ENCODE data around the gene BRINP1.

- TF ChIP-seq, protein P1, sequence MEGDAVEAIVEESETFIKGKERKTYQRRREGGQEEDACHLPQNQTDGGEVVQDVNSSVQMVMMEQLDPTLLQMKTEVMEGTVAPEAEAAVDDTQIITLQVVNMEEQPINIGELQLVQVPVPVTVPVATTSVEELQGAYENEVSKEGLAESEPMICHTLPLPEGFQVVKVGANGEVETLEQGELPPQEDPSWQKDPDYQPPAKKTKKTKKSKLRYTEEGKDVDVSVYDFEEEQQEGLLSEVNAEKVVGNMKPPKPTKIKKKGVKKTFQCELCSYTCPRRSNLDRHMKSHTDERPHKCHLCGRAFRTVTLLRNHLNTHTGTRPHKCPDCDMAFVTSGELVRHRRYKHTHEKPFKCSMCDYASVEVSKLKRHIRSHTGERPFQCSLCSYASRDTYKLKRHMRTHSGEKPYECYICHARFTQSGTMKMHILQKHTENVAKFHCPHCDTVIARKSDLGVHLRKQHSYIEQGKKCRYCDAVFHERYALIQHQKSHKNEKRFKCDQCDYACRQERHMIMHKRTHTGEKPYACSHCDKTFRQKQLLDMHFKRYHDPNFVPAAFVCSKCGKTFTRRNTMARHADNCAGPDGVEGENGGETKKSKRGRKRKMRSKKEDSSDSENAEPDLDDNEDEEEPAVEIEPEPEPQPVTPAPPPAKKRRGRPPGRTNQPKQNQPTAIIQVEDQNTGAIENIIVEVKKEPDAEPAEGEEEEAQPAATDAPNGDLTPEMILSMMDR (IDR thresholded peaks at IDR 0.05) = no peak
- no peak for TF ChIP-seq EP300 (IDR thresholded peaks at IDR 0.05; ENCODE audit: low read depth)
Measured at GRCh38 chr9:119167267-119167666, 202.0 kb downstream of the BRINP1 start.
